ENCODE results near the gene SPTBN5. TPM values are rescaled to one million over a fixed set of nuclear protein-coding genes. Genes with fewer than 3 reads are reported as not detected.

The SPTBN5 gene
- total RNA-seq, 4 donors from 2014 or later: 0.17 to 1.2 (median 0.68) TPM

DNA sequence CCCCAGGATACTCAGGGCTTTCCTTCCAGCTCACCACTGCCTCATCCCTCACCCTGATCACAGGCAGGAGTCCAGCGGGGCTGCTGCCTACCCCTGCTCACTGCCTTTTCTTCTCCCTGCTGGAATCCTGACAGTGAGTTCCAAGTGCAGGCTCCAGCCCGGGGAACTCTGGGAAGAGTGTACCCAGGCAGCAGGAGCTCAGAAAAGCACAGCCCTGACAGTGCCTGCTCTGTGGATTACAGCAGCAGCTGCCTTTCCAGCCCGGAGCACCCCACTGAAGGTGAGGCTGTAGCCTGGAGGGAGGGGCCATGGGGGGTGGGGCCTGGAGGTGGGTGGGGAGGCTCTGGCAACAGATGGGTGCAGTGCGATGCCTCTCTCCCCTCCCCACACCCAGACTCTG, 72.0 kb downstream of the SPTBN5 start:
- H3K27me3 ChIP-seq: no peaks in the 10 kb centered on the region
- DNase-seq (ENCODE audit: extremely low spot score): no peak
- H3K4me1 ChIP-seq: peaks cover 0 to under 1% (median 0%) of the 10 kb centered on the region in 4 donors
- TF ChIP-seq EP300 (IDR thresholded peaks at IDR 0.05) (no peak), POLR2A (IDR thresholded peaks at IDR 0.05; ENCODE audit: low read depth) (no peak), CTCF (IDR thresholded peaks at IDR 0.05) (no peak), POLR2AphosphoS5 (IDR thresholded peaks at IDR 0.05) (no peak)
- WGBS: 90% methylated on average over 3 of the region's 4 CpGs
- H3K27ac ChIP-seq (replicated peaks in 1 of 4): no peak overlapping the region
- intact Hi-C loops (cut with DNase I): no loop called here
- no peak overlapping the region for H3K4me3 ChIP-seq
- H3K36me3 ChIP-seq: peaks cover 76 to 90% (median 88%) of the 10 kb centered on the region in 4 donors
- no peaks in the 10 kb centered on the region for H3K9me3 ChIP-seq

GRCh38 chr15:41820791-41821423, 72.9 kb downstream of the SPTBN5 start:
- H3K4me1 ChIP-seq: no peaks in the 10 kb centered on the region
- intact Hi-C loops (cut with DNase I): no loop called here
- H3K36me3 ChIP-seq: peaks cover 81 to 100% (median 96%) of the 10 kb centered on the region in 4 donors
- no peak for DNase-seq (ENCODE audit: extremely low spot score)
- no peak overlapping the region for H3K4me3 ChIP-seq
- WGBS: 73% methylated on average over 6 of the region's 6 CpGs
- H3K27ac ChIP-seq (replicated peaks in 1 of 4): no peak overlapping the region
- H3K27me3 ChIP-seq: no peaks in the 10 kb centered on the region
- TF ChIP-seq CTCF (IDR thresholded peaks at IDR 0.05): no peak
- no peak for TF ChIP-seq EP300 (IDR thresholded peaks at IDR 0.05)
- TF ChIP-seq POLR2AphosphoS5 (IDR thresholded peaks at IDR 0.05): no peak
- TF ChIP-seq POLR2A (IDR thresholded peaks at IDR 0.05; ENCODE audit: low read depth): no peak
- no peaks in the 10 kb centered on the region for H3K9me3 ChIP-seq

DNA sequence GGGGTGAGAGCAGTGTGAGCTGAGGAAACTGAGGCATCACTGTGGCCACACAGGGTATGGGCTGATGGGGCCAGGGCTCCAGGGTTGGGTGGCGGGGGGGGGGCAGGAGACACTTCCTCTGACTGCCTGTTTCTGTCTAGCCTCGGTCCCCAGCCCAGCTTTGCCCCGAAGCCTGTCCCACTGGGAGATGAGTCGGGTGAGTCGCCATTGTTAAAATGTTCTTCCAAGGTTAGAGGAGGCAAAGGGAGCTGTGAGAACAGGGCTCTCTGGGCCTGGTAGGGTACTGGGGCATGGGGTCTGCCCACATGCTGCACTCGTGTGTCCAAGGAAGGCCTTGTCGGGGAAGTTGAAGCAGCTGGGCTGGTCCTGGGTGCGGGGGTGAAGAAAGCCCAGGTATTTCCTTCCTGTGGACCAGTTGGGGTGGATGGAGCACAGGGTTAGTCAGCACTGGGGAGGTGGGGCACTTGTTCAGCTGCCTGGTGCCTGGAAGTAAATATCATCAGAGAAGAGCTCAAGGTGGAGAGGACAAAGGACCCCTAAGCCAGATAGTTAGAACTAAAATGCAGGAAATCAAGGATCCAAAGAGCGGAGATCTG, 74.3 kb downstream of the SPTBN5 start:
- Histone ChIP-seq H3K4me1 (no peaks in the 10 kb centered on the region), H3K27ac (replicated peaks in 1 of 4) (no peak overlapping the region), H3K9me3 (no peaks in the 10 kb centered on the region), H3K36me3 (peaks cover 73 to 100% (median 99%) of the 10 kb centered on the region in 4 donors), H3K27me3 (no peaks in the 10 kb centered on the region), H3K4me3 (no peak overlapping the region)
- no peak for TF ChIP-seq POLR2A (IDR thresholded peaks at IDR 0.05; ENCODE audit: low read depth)
- no peak for TF ChIP-seq POLR2AphosphoS5 (IDR thresholded peaks at IDR 0.05)
- no peak for TF ChIP-seq CTCF (IDR thresholded peaks at IDR 0.05)
- TF ChIP-seq EP300 (IDR thresholded peaks at IDR 0.05): no peak
- intact Hi-C loops (cut with DNase I): loop anchor here (10.0 kb wide), 2 partner anchors 215 to 265 kb away; partner anchors contain the start of gene TYRO3
- WGBS: 83% methylated on average over 9 of the region's 9 CpGs
- no peak for DNase-seq (ENCODE audit: extremely low spot score)

DNA sequence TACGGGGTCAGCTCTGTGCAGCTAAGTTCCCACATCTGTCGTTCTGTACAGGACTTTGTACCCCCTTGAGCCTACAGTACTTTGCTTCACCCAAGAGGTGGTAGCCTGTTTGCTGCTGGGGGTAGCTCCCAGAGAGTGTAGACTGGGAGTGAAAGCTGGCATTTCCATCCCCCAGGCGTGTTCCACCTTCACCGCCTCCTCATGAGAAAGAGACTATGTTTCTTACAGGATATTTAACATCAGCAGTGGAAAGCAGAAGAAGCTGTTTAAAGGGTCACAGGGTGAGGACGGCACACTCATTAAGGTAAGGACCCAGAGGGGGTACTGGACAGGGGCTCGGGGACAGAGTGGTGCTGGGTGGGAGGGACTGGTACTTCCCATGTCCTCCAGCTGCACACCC, 76.1 kb downstream of the SPTBN5 start:
- 95% methylated on average over 4 of the region's 6 CpGs for WGBS
- no peak overlapping the region for H3K27ac ChIP-seq (replicated peaks in 1 of 4)
- no peaks in the 10 kb centered on the region for H3K4me1 ChIP-seq
- no peaks in the 10 kb centered on the region for H3K27me3 ChIP-seq
- H3K36me3 ChIP-seq: peaks cover 60 to 100% (median 96%) of the 10 kb centered on the region in 4 donors
- TF ChIP-seq POLR2A (IDR thresholded peaks at IDR 0.05; ENCODE audit: low read depth) (no peak), EP300 (IDR thresholded peaks at IDR 0.05) (no peak), CTCF (IDR thresholded peaks at IDR 0.05) (no peak), POLR2AphosphoS5 (IDR thresholded peaks at IDR 0.05) (no peak)
- no peaks in the 10 kb centered on the region for H3K9me3 ChIP-seq
- no peak overlapping the region for H3K4me3 ChIP-seq
- DNase-seq (ENCODE audit: extremely low spot score): no peak
- intact Hi-C loops (cut with DNase I): loop anchor here (10.0 kb wide), 2 partner anchors 213 to 263 kb away; partner anchors contain the start of gene TYRO3

Measured in esophagus muscularis mucosa (tissue), 4 donors.